DND-41 (cell line): ENCODE measurements around the gene NRGN.

Experiments
- EZH2 ChIP-seq: IDR thresholded peaks from 3 replicates; pipeline ENCODE4 v1.6.1; 2012; ENCODE audit warnings: borderline replicate concordance, low read depth, mild to moderate bottlenecking, moderate library complexity, low read length, inconsistent platforms; ENCODE audit not compliant: severe bottlenecking
- TF ChIP-seq, protein P1 (sequence below): IDR thresholded peaks from 2 replicates; pipeline ENCODE4 v1.5.1; 2012; ENCODE audit warnings: borderline replicate concordance, low read length, moderate library complexity, mild to moderate bottlenecking; ENCODE audit not compliant: poor library complexity, severe bottlenecking; ENCODE audit errors: extremely low read depth

DNA sequence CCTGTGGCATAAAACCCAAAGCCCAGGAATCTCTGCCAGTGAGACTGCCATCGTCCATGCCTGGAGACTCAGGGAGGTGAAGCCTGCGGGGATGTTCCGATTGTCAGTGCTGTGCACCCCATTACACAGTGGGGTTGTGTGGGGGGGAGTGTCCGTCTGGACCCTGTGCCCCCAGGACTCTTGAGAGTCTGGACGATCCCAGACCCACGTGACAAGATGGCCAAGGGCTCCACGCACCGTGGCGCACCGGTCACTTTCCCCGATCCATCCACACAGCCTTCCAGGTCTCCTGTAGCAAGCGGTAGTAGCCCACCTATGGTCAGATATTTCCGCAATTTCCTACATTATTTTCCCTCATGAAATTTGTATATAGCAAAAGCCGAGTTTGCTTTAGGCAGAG lies 20.9 kb upstream of the NRGN start:
- TF ChIP-seq, protein P1, sequence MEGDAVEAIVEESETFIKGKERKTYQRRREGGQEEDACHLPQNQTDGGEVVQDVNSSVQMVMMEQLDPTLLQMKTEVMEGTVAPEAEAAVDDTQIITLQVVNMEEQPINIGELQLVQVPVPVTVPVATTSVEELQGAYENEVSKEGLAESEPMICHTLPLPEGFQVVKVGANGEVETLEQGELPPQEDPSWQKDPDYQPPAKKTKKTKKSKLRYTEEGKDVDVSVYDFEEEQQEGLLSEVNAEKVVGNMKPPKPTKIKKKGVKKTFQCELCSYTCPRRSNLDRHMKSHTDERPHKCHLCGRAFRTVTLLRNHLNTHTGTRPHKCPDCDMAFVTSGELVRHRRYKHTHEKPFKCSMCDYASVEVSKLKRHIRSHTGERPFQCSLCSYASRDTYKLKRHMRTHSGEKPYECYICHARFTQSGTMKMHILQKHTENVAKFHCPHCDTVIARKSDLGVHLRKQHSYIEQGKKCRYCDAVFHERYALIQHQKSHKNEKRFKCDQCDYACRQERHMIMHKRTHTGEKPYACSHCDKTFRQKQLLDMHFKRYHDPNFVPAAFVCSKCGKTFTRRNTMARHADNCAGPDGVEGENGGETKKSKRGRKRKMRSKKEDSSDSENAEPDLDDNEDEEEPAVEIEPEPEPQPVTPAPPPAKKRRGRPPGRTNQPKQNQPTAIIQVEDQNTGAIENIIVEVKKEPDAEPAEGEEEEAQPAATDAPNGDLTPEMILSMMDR, result no peak
- no peak for TF ChIP-seq EZH2
